ENCODE measurements around the gene MDH1.

Gene MDH1

GRCh38 chr2:63639344-63639743 is 50.6 kb downstream of the MDH1 start:
- no peak for DNase-seq

- DNase-seq: no peak
These were observed 54.2 kb downstream of the MDH1 start for GRCh38 chr2:63642946-63643345.

- DNase-seq: no peak
These were observed 54.7 kb downstream of the MDH1 start for GRCh38 chr2:63643486-63643885.

- no peak for DNase-seq
These were observed 59.9 kb downstream of the MDH1 start for GRCh38 chr2:63648632-63649031.

- DNase-seq: no peak
These were observed 61.1 kb downstream of the MDH1 start for GRCh38 chr2:63649829-63650228.

- DNase-seq: no peak
These were observed 62.0 kb downstream of the MDH1 start for GRCh38 chr2:63650756-63651155.

GRCh38 chr2:63651356-63651755 is 62.6 kb downstream of the MDH1 start:
- DNase-seq: no peak

GRCh38 chr2:63651861-63652651 is 63.3 kb downstream of the MDH1 start:
- DNase-seq: no peak

- no peak for DNase-seq
These were observed 63.9 kb downstream of the MDH1 start for GRCh38 chr2:63652652-63652985.

GRCh38 chr2:63654959-63655358 is 66.2 kb downstream of the MDH1 start:
- no peak for DNase-seq
